PC-9 (cell line): Measurements from ENCODE around the gene EMILIN1. TPM values are rescaled to one million over a fixed set of nuclear protein-coding genes. Genes with fewer than 3 reads are reported as not detected.

Experiments
- BruUV-seq: library from RNA; stranded (reverse); fragments of 400-500 nt; replicated peaks from 2 replicates; lab custom pipeline; 2021; lab: Mats Ljungman, UMichigan
- CTCF ChIA-PET: fragments of 300-600 bp; sonication (Branson Sonifier 250); formaldehyde crosslinking; loops from one replicate; lab custom pipeline; 2022; ENCODE audit warnings: antibody characterized with exemption; lab: Charles Lee
- POLR2A ChIA-PET: fragments of 300-600 bp; sonication (Branson Sonifier 250); formaldehyde crosslinking; loops from one replicate; lab custom pipeline; 2022; ENCODE audit warnings: antibody characterized with exemption; ENCODE audit not compliant: unreplicated experiment; lab: Charles Lee
- DNase-seq, 2 experiments: peaks; one replicate each; pipeline versions ENCODE4 v3.0.0 to v3.0.0-alpha.2; 2015 to 2022; ENCODE audit warnings: mixed read lengths in 1 of 2
- H2AFZ ChIP-seq: fragments of 200-600 bp; sonication (generic); 2 replicates; pipeline ENCODE4 v1.8.1; 2017; ENCODE audit warnings: antibody characterized with exemption
- H3F3A ChIP-seq: fragments of 200-600 bp; sonication (generic); 2 replicates; pipeline ENCODE4 v1.8.1; 2017; ENCODE audit warnings: antibody characterized with exemption, mild to moderate bottlenecking, low read depth; ENCODE audit not compliant: insufficient read depth
- H3K27ac ChIP-seq: fragments of 200-600 bp; sonication (generic); 2 replicates; pipeline ENCODE4 v1.6.1; 2016; ENCODE audit warnings: mixed run types
- H3K27me3 ChIP-seq: fragments of 200-600 bp; sonication (generic); 2 replicates; pipeline ENCODE4 v1.6.1; 2016; ENCODE audit warnings: low read depth, mixed run types; ENCODE audit not compliant: insufficient read depth
- H3K36me3 ChIP-seq: fragments of 200-600 bp; sonication (generic); 2 replicates; pipeline ENCODE4 v1.6.1; 2016; ENCODE audit warnings: low read depth, mixed run types
- H3K4me1 ChIP-seq: fragments of 200-600 bp; sonication (generic); replicated peaks from 2 replicates; pipeline ENCODE4 v1.6.1; 2016; ENCODE audit warnings: mixed run types; ENCODE audit not compliant: insufficient read depth
- H3K4me2 ChIP-seq: fragments of 200-600 bp; sonication (generic); 2 replicates; pipeline ENCODE4 v1.6.1; 2017; ENCODE audit warnings: mixed run types
- H3K4me3 ChIP-seq: fragments of 200-600 bp; sonication (generic); 2 replicates; pipeline ENCODE4 v1.6.1; 2016; ENCODE audit warnings: mixed run types
- H3K79me2 ChIP-seq: fragments of 200-600 bp; sonication (generic); 2 replicates; pipeline ENCODE4 v1.6.1; 2017; ENCODE audit warnings: low read depth, mixed run types
- H3K9me2 ChIP-seq: fragments of 200-600 bp; sonication (generic); 2 replicates; pipeline ENCODE4 v1.8.1; 2017; ENCODE audit warnings: mild to moderate bottlenecking; ENCODE audit not compliant: insufficient read depth
- H3K9me3 ChIP-seq: fragments of 200-600 bp; sonication (generic); 2 replicates; pipeline ENCODE4 v1.8.1; 2016; ENCODE audit warnings: low read depth; ENCODE audit not compliant: insufficient read depth
- H4K20me1 ChIP-seq: fragments of 200-600 bp; sonication (generic); 2 replicates; pipeline ENCODE4 v1.8.1; 2017; ENCODE audit not compliant: insufficient read depth
- EZH2 ChIP-seq: fragments of 200-600 bp; sonication (generic); IDR thresholded peaks from 2 replicates; pipeline ENCODE4 v1.8.0; 2017; ENCODE audit warnings: antibody characterized with exemption, low read depth
- intact Hi-C: fragments of 100-400 bp; cut with micrococcal nuclease; formaldehyde crosslinking; loops from one replicate; pipeline ENCODE4 v1.10.0; 2022; ENCODE audit not compliant: unreplicated experiment
- total RNA-seq: library from RNA; stranded (reverse); gene quantifications from 2 replicates; pipeline ENCODE4 v1.2.3, GENCODE V29; 2021
- TF ChIP-seq, protein P1 (sequence below): fragments of 200-600 bp; sonication (generic); conservative IDR thresholded peaks from 2 replicates; pipeline ENCODE4 v1.6.1; 2017; ENCODE audit warnings: mixed run types, antibody characterized with exemption, mild to moderate bottlenecking, moderate library complexity

Gene EMILIN1
- total RNA-seq, 1 experiment from 2014 or later: 1.6 TPM

DNA sequence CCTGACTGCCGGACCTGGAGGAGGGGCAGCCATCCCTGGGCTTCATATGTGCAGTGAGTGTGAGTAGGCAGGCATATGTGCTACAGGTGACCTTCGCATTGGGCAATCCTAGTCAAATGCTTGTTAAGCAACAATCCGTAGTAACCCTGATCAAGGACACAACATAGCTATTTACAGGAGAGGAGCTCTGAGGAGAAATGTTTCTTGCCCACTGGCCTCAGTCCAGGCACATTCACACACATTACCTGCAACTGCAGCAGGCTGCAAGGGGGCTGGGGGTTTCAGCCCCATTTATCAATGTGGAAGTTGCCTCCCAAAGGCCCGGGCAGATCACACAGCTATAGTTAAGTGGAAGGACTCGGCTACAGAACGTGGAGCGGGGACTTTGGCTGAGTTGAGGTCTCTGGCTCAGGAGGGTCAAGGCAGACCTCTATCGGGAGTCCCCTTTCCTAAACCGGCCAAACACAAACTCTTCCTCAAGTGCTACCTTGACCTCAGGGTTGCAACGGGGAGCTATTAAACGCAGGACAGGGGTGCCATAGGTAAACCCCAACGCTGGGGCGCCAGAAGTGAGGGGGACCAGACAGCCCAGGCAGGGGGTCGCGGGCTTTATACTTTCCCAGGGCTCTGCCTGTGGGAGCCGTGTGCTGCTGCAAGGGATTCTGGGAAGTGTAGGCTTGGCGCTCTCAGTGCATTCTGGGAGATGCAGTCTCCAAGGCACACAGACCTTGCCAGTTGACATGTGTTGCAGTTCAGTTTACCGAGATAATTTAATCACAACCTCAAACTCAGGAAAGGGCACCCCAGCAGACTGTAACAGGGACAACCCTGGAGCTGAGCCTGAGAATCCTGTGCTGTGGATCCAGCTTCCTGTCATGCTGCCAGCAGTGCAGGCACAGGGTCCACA, 17.6 kb downstream of the EMILIN1 start:
- intact Hi-C loops: loop anchor here (5.0 kb wide), 1 partner anchor 276 kb away; the partner anchor contains the start of genes EIF2B4 and SNX17
- peaks cover 6% of the 10 kb centered on the region; the same call in 1 of the 2 replicates for H3F3A ChIP-seq
- H3K79me2 ChIP-seq: no peaks in the 10 kb centered on the region
- ChIA-PET CTCF (interaction anchor here (0.5 to 1.0 kb wide), 3 partner anchors 9 to 188 kb away, joined by 3 to 27 read pairs (median 5); partner anchors contain the start of gene KHK), POLR2A (interaction anchor here (1.0 kb wide), 1 partner anchor 9 kb away, joined by 5 read pairs; no protein-coding TSS in a partner anchor)
- TF ChIP-seq EZH2: no peak
- TF ChIP-seq, protein P1, sequence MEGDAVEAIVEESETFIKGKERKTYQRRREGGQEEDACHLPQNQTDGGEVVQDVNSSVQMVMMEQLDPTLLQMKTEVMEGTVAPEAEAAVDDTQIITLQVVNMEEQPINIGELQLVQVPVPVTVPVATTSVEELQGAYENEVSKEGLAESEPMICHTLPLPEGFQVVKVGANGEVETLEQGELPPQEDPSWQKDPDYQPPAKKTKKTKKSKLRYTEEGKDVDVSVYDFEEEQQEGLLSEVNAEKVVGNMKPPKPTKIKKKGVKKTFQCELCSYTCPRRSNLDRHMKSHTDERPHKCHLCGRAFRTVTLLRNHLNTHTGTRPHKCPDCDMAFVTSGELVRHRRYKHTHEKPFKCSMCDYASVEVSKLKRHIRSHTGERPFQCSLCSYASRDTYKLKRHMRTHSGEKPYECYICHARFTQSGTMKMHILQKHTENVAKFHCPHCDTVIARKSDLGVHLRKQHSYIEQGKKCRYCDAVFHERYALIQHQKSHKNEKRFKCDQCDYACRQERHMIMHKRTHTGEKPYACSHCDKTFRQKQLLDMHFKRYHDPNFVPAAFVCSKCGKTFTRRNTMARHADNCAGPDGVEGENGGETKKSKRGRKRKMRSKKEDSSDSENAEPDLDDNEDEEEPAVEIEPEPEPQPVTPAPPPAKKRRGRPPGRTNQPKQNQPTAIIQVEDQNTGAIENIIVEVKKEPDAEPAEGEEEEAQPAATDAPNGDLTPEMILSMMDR: no peak
- H3K9me2 ChIP-seq: no peaks in the 10 kb centered on the region
- DNase-seq: no peak
- BruUV-seq: no TSS peak
- peak overlapping the region; percentile 39; the same call in 1 of the 2 replicates for H3K4me3 ChIP-seq
- H3K27ac ChIP-seq: no peak overlapping the region
- H3K27me3 ChIP-seq: no peaks in the 10 kb centered on the region
- no peaks in the 10 kb centered on the region for H3K4me1 ChIP-seq
- H3K9me3 ChIP-seq: no peaks in the 10 kb centered on the region
- H3K36me3 ChIP-seq: no peaks in the 10 kb centered on the region
- peak overlapping the region; percentile 78 for H3K4me2 ChIP-seq
- H4K20me1 ChIP-seq: no peaks in the 10 kb centered on the region
- peak overlapping the region; percentile 78 for H2AFZ ChIP-seq

DNA sequence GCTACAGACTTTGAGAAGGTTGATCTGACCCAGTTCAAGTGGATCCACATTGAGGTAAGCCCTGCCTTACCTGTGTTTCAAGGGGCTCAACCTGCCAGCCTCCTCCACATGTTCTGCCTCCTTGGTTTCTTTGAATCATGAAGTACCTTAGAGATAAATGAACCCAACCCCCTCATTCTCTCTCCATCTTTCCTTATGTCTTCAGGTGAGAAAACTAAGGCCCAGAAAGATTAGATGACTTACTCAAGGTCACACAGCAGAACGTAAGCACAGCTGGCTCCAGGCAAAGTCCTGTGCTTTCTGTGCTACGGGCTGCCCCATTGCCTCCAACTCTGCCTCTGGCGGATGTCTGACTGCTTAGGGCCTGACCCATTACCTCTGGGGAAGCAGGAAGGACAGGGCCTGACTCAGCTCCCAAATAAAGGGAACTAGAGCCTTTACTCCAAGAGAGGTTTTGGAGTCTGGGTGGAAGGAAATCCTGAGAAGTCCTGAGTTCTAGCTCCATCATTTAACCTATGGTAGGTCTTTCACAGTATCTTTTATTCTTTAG, 18.4 kb downstream of the EMILIN1 start:
- intact Hi-C loops: loop anchor here (5.0 kb wide), 1 partner anchor 275 kb away; the partner anchor contains the start of genes EIF2B4 and SNX17
- H2AFZ ChIP-seq: no peak overlapping the region; the same call in 1 of the 2 replicates
- CTCF ChIA-PET: interaction anchor here (0.6 to 1.0 kb wide), 3 partner anchors 10 to 187 kb away, joined by 3 to 27 read pairs (median 5); partner anchors contain the start of gene KHK
- no peaks in the 10 kb centered on the region for H3K4me1 ChIP-seq
- BruUV-seq: no TSS peak
- peaks cover 6% of the 10 kb centered on the region; the same call in 1 of the 2 replicates for H3F3A ChIP-seq
- TF ChIP-seq EZH2: no peak
- TF ChIP-seq, protein P1: no peak
- no peaks in the 10 kb centered on the region for H3K36me3 ChIP-seq
- POLR2A ChIA-PET: interaction anchor here (0.6 to 1.0 kb wide), 2 partner anchors 10 to 14 kb away, joined by 3 to 5 read pairs; no protein-coding TSS in a partner anchor
- H3K9me2 ChIP-seq: no peaks in the 10 kb centered on the region
- no peak for DNase-seq
- no peak overlapping the region for H3K4me2 ChIP-seq
- no peaks in the 10 kb centered on the region for H3K9me3 ChIP-seq
- no peaks in the 10 kb centered on the region for H4K20me1 ChIP-seq
- no peaks in the 10 kb centered on the region for H3K27me3 ChIP-seq
- H3K79me2 ChIP-seq: no peaks in the 10 kb centered on the region
- H3K4me3 ChIP-seq: no peak overlapping the region
- no peak overlapping the region for H3K27ac ChIP-seq

DNA sequence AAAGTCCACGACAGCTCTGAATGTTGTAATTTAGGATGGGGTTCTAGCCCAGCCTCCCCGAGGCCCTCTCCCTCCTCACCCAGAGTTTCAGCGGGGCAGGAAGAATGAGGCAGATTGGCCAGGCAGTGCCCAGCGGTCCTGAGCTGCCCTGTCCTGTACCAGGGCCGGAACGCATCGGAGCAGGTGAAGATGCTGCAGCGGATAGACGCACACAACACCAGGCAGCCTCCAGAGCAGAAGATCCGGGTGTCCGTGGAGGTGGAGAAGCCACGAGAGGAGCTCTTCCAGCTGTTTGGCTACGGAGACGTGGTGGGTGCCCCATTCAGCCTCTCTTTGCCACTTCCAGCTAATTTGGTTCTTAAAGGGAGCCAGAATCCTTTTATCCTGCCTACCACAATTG, 18.9 kb downstream of the EMILIN1 start:
- POLR2A ChIA-PET: no interaction called here
- intact Hi-C loops: loop anchor here (5.0 kb wide), 1 partner anchor 275 kb away; the partner anchor contains the start of genes EIF2B4 and SNX17
- no peak for DNase-seq

More for the DNA sequence above, 18.9 kb downstream of the EMILIN1 start:
- Histone ChIP-seq H3F3A (peaks cover 6% of the 10 kb centered on the region; the same call in 1 of the 2 replicates), H3K4me1 (no peaks in the 10 kb centered on the region), H3K9me3 (no peaks in the 10 kb centered on the region), H3K27me3 (no peaks in the 10 kb centered on the region), H3K79me2 (no peaks in the 10 kb centered on the region), H3K4me2 (no peak overlapping the region), H3K36me3 (no peaks in the 10 kb centered on the region), H4K20me1 (no peaks in the 10 kb centered on the region), H3K27ac (no peak overlapping the region), H3K4me3 (no peak overlapping the region), H2AFZ (no peak overlapping the region), H3K9me2 (no peaks in the 10 kb centered on the region)
- CTCF ChIA-PET: interaction anchor here (0.6 to 0.9 kb wide), 2 partner anchors 10 to 179 kb away, joined by 3 to 27 read pairs; partner anchors contain the start of gene KHK
- no peak for TF ChIP-seq EZH2
- TF ChIP-seq, protein P1: no peak
- no TSS peak for BruUV-seq
